Midbrain (tissue), 1 donor: ENCODE measurements around the gene TYW3.

Source experiments
- DNase-seq: peaks from one replicate; lab custom pipeline; 2025; lab: John Stamatoyannopoulos, UW

The TYW3 gene

DNA sequence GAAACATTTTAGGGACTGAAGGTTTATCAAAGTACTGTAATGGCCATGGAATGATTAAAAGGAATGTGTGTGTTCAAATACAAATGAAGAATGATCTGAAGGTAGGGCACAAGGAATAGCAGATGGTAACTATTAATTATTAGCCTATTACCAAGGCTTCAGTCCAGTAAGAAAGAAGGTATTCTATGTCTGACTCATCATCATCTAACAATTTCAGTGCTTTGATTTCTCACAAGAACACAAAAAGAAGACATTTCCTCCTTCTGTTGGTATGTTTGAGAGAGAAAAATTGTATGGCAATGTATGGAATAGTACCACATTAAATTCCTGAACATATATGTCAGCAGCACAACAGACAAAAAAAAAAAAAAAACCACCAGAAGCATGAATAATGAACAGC, 57.5 kb downstream of the TYW3 start:
- DNase-seq: no peak

DNA sequence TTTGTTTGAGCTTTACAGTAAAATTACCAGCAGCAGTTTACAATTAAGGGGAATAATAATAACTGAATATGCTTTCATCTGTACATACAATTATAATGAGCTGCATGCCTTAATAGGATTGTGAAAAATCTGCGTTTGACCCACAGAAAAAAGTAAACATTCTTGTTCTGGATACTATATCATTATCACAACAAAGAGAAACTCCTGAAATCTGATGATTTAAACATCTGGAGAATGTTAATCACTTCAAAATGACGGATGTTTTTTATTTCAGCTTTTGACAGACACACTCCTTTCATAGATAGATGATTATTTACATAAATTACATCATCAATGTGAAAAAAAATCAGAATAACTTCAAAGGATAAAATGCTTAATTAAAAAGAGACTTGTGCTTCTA, 58.5 kb downstream of the TYW3 start:
- no peak for DNase-seq

DNA sequence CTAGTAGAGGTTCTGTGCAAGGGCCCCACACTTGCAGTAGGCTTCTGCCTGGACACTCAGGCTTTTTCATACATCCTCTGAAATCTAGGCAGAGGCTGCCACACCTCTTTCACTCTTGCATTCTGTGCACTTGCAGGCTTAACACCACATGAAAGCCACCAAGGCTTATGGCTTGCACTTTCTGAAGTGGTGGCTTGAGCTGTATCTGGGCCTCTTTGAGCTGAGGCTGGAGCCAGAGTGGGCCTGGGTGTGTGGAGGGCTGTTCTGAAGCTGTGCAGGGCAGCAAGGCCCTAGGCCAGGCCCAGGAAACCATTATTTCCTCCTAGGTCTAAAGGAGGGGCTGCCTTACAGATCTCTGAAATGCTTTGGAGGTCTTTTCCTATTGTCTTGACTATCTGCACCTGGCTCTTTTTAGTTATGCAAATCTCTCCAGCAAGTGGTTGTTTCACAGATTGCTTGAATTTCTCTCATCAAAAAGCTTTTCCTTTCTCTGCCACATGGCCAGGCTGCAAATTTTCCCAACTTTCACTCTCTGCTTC, 66.2 kb downstream of the TYW3 start:
- DNase-seq: no peak

DNA sequence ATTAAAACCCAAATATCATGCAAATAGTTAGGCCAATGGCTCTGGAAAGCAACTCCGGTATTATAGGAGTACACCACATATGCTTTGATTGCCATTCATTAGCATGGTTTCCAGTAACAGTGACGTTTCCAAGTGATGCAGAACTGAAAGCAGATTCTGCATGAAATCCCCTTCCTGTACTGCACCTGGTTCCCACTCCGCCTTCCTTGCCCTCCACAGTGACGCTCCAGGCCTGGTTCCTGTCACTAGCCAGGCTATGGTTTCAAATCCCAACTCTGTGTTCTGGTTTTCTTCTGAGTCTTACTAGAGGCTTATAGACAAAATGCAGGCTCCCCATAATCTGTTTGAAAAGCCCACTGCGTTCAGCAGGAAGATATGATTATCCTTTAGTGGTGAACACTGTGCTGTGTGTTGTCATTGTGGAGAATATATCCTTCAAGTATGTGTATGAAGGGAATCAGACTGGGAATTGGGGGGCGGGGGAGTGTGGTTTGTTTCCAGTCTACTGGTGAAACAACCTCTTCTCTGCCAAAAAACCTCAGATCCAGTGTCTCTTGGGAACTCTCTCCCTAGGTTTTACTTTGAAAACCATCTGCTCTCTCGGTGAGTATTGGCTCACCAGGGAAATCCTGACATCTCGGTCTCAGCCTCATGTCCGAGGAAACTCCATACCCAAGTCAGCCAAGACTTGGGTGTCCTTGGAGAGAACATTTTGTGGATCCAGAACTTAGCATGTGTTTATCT, 78.7 kb downstream of the TYW3 start:
- DNase-seq: no peak

DNA sequence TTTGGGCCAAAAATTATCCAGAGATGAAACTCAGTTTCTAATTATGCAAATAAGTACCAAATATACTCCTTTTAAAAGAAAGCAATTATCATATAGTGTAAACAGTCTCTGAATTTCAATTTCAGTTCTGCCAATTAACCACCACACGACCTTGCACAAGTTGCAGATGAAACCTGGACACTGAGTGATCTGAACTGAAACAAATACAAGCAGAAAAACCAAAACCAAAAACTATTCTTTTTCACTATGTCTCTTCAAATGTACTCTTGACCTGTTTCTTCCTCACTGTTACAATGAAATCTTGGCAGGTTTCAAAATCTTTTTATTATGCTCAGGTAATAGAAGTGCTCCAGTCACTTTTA, 79.2 kb downstream of the TYW3 start:
- DNase-seq: no peak
